Neural cell (in vitro differentiated cells): ENCODE results near the gene GPC3. TPM values are rescaled to one million over a fixed set of nuclear protein-coding genes. Genes with fewer than 3 reads are reported as not detected.

ENCODE experiments used
- H2AFZ ChIP-seq: fragments of 200-600, 300-800 bp; sonication (generic), shearing (Covaris generic); 2 replicates; pipeline ENCODE4 v1.6.0; 2014; ENCODE audit warnings: low read depth, mild to moderate bottlenecking, antibody characterized with exemption, low read length, moderate library complexity
- H3F3A ChIP-seq: fragments of 200-600 bp; shearing (Covaris generic); 2 replicates; pipeline ENCODE4 v1.6.1; 2016; ENCODE audit warnings: mild to moderate bottlenecking, moderate library complexity, mixed read lengths, antibody characterized with exemption, low read length; ENCODE audit not compliant: insufficient read depth, poor library complexity, severe bottlenecking
- H3K27ac ChIP-seq: fragments of 200-600, 300-800 bp; sonication (generic), shearing (Covaris generic); 2 replicates; pipeline ENCODE4 v1.5.1; 2014; ENCODE audit warnings: mild to moderate bottlenecking, low read length, moderate library complexity
- H3K27me3 ChIP-seq: fragments of 300-800, 200-600 bp; sonication (generic), shearing (Covaris generic); 2 replicates; pipeline ENCODE4 v1.6.0; 2014; ENCODE audit warnings: mild to moderate bottlenecking, low read depth, low read length, moderate library complexity; ENCODE audit not compliant: insufficient read depth
- H3K36me3 ChIP-seq: fragments of 300-800, 200-600 bp; sonication (generic), shearing (Covaris generic); 2 replicates; pipeline ENCODE4 v1.5.1; 2014; ENCODE audit warnings: mild to moderate bottlenecking, antibody characterized with exemption, low read length, moderate library complexity; ENCODE audit not compliant: insufficient read depth
- H3K4me2 ChIP-seq: fragments of 300-800, 200-600 bp; sonication (generic), shearing (Covaris generic); 2 replicates; pipeline ENCODE4 v1.6.0; 2014; ENCODE audit warnings: mild to moderate bottlenecking, low read length
- H3K4me3 ChIP-seq: fragments of 300-800, 200-600 bp; sonication (generic), shearing (Covaris generic); 2 replicates; pipeline ENCODE4 v1.5.1; 2014; ENCODE audit warnings: mild to moderate bottlenecking, low read length, moderate library complexity
- H3K79me2 ChIP-seq: fragments of 200-600 bp; shearing (Covaris generic); replicated peaks from 2 replicates; pipeline ENCODE4 v1.6.0; 2014; ENCODE audit warnings: mild to moderate bottlenecking, low read length, moderate library complexity; ENCODE audit not compliant: insufficient read depth
- H3K9ac ChIP-seq: fragments of 300-800, 200-600 bp; sonication (generic), shearing (Covaris generic); 2 replicates; pipeline ENCODE4 v1.6.1; 2016; ENCODE audit warnings: mild to moderate bottlenecking, low read length, mixed read lengths
- H3K9me2 ChIP-seq: fragments of 200-600 bp; shearing (Covaris generic); 2 replicates; pipeline ENCODE4 v1.6.1; 2016; ENCODE audit warnings: mild to moderate bottlenecking, low read length, mixed read lengths; ENCODE audit not compliant: insufficient read depth
- H3K9me3 ChIP-seq: fragments of 200-600, 300-800 bp; sonication (generic), shearing (Covaris generic); 2 replicates; pipeline ENCODE4 v1.6.1; 2016; ENCODE audit warnings: mild to moderate bottlenecking, mixed run types, low read length, moderate library complexity, mixed read lengths
- H4K20me1 ChIP-seq: fragments of 200-600 bp; shearing (Covaris generic); 2 replicates; pipeline ENCODE4 v1.6.1; 2016; ENCODE audit warnings: mild to moderate bottlenecking, mixed run types; ENCODE audit not compliant: insufficient read depth
- EP300 ChIP-seq: fragments of 450-650 bp; conservative IDR thresholded peaks from 2 replicates; pipeline ENCODE4 v1.6.1; 2014; ENCODE audit warnings: antibody characterized with exemption, mild to moderate bottlenecking, moderate library complexity; ENCODE audit not compliant: poor library complexity, severe bottlenecking
- EZH2 ChIP-seq: fragments of 200-600, 300-800 bp; shearing (Covaris generic), sonication (generic); IDR thresholded peaks from 2 replicates; pipeline ENCODE4 v1.6.1; 2014; ENCODE audit warnings: antibody characterized with exemption, low read length, borderline replicate concordance, mild to moderate bottlenecking; ENCODE audit not compliant: insufficient read depth, poor library complexity, severe bottlenecking
- MXI1 ChIP-seq: fragments of 450-650 bp; conservative IDR thresholded peaks from 2 replicates; pipeline ENCODE4 v1.6.1; 2014; ENCODE audit warnings: antibody characterized with exemption, mild to moderate bottlenecking; ENCODE audit not compliant: poor library complexity, severe bottlenecking
- POLR2AphosphoS5 ChIP-seq: IDR thresholded peaks from 2 replicates; pipeline ENCODE4 v1.6.1; 2012
- RAD21 ChIP-seq: fragments of 450-650 bp; conservative IDR thresholded peaks from 2 replicates; pipeline ENCODE4 v1.6.1; 2014; ENCODE audit warnings: antibody characterized with exemption, mild to moderate bottlenecking, moderate library complexity
- SMC3 ChIP-seq: fragments of 450-650 bp; conservative IDR thresholded peaks from 2 replicates; pipeline ENCODE4 v1.6.1; 2014; ENCODE audit warnings: antibody characterized with exemption, mild to moderate bottlenecking, moderate library complexity; ENCODE audit not compliant: poor library complexity
- TAF1 ChIP-seq: IDR thresholded peaks from 2 replicates; pipeline ENCODE4 v1.6.1; 2012; ENCODE audit warnings: low read depth
- polyA plus RNA-seq: library from polyadenylated mRNA; depleted of rRNA; stranded (reverse); fragments of >200 nt; gene quantifications from 2 replicates; pipeline ENCODE4 v1.2.3, GENCODE V29; 2014
- TF ChIP-seq, protein P1 (sequence below): IDR thresholded peaks from 2 replicates; pipeline ENCODE4 v1.6.1; 2012; ENCODE audit warnings: borderline replicate concordance
- TF ChIP-seq, protein P2 (sequence below): fragments of 450-650 bp; IDR thresholded peaks from 2 replicates; pipeline ENCODE4 v1.5.1; 2014; ENCODE audit warnings: antibody characterized with exemption, mild to moderate bottlenecking, moderate library complexity; ENCODE audit not compliant: poor library complexity, severe bottlenecking

The GPC3 gene
- polyA plus RNA-seq, 1 donor from 2014 or later: 2.1 TPM

DNA sequence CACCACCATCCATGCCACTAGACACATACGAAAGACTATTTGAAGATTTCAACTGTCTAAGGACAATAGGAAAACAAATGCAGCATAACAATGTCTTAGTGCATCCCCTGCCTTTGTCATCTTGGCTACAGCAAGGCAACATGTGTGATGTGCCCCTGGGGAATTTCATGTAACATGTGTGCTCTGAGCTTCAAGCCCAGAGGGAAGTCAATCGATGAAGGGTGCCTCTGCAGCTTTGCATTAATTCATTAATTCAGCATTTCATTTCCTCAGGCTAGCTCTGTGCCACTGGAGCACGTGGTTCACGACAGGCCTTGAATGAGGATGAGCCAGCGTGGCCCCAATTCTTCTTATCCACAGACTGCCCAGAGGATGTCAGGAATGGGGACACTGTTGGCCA is 316.2 kb downstream of the GPC3 start:
- no peak for TF ChIP-seq MXI1
- TF ChIP-seq, protein P1, sequence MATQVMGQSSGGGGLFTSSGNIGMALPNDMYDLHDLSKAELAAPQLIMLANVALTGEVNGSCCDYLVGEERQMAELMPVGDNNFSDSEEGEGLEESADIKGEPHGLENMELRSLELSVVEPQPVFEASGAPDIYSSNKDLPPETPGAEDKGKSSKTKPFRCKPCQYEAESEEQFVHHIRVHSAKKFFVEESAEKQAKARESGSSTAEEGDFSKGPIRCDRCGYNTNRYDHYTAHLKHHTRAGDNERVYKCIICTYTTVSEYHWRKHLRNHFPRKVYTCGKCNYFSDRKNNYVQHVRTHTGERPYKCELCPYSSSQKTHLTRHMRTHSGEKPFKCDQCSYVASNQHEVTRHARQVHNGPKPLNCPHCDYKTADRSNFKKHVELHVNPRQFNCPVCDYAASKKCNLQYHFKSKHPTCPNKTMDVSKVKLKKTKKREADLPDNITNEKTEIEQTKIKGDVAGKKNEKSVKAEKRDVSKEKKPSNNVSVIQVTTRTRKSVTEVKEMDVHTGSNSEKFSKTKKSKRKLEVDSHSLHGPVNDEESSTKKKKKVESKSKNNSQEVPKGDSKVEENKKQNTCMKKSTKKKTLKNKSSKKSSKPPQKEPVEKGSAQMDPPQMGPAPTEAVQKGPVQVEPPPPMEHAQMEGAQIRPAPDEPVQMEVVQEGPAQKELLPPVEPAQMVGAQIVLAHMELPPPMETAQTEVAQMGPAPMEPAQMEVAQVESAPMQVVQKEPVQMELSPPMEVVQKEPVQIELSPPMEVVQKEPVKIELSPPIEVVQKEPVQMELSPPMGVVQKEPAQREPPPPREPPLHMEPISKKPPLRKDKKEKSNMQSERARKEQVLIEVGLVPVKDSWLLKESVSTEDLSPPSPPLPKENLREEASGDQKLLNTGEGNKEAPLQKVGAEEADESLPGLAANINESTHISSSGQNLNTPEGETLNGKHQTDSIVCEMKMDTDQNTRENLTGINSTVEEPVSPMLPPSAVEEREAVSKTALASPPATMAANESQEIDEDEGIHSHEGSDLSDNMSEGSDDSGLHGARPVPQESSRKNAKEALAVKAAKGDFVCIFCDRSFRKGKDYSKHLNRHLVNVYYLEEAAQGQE: no peak
- no peak for TF ChIP-seq EZH2
- TF ChIP-seq SMC3: no peak
- TF ChIP-seq RAD21: no peak
- TF ChIP-seq EP300: no peak
- TF ChIP-seq POLR2AphosphoS5: no peak
- no peak for TF ChIP-seq TAF1
- TF ChIP-seq, protein P2, sequence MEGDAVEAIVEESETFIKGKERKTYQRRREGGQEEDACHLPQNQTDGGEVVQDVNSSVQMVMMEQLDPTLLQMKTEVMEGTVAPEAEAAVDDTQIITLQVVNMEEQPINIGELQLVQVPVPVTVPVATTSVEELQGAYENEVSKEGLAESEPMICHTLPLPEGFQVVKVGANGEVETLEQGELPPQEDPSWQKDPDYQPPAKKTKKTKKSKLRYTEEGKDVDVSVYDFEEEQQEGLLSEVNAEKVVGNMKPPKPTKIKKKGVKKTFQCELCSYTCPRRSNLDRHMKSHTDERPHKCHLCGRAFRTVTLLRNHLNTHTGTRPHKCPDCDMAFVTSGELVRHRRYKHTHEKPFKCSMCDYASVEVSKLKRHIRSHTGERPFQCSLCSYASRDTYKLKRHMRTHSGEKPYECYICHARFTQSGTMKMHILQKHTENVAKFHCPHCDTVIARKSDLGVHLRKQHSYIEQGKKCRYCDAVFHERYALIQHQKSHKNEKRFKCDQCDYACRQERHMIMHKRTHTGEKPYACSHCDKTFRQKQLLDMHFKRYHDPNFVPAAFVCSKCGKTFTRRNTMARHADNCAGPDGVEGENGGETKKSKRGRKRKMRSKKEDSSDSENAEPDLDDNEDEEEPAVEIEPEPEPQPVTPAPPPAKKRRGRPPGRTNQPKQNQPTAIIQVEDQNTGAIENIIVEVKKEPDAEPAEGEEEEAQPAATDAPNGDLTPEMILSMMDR: no peak
- H3F3A ChIP-seq: no peaks in the 10 kb centered on the region

DNA sequence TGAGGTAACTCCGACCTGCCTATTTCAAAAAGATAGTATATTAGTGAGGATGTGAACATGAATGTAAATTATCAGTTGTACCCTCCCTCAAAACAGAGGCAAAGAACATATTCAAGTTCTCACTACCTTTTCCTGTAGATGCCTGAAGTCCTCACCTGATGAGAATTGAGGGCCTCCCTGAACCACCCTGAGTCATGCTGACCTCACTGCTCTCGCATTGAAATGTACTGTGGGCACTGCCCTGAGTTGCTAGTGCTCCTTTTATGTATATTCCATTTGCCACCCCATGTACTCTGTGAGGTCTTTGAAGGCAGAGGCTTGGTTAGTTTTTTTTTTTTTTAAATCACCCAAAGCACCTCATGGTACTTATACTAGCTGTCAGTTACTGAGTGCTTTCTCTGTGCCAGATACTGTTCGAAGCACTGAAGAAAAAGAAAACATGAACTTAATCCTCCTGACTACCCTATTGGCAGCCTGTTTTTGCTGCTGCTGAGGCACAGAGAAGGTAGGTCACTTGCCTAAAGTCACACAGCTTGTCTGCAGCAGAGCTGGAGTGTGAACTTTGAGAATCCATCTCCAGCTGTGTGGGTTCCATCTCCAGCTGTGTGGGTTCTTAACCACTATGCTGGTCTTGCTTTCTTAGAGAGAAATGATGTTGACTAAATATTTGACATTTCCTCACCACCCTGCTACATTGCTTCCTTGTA is 317.0 kb downstream of the GPC3 start:
- Histone ChIP-seq H4K20me1 (no peaks in the 10 kb centered on the region), H2AFZ (no peak overlapping the region), H3K4me3 (no peak overlapping the region), H3K79me2 (no peaks in the 10 kb centered on the region), H3F3A (no peaks in the 10 kb centered on the region), H3K36me3 (no peaks in the 10 kb centered on the region), H3K9ac (no peak overlapping the region), H3K9me3 (no peaks in the 10 kb centered on the region), H3K27me3 (no peaks in the 10 kb centered on the region), H3K4me2 (no peak overlapping the region), H3K27ac (no peak overlapping the region), H3K9me2 (no peaks in the 10 kb centered on the region)
- TF ChIP-seq POLR2AphosphoS5 (no peak), SMC3 (no peak), TAF1 (no peak), RAD21 (no peak), EP300 (no peak), EZH2 (no peak), MXI1 (no peak)
- TF ChIP-seq, protein P1: no peak
- TF ChIP-seq, protein P2: no peak

More for the DNA sequence above, 316.2 kb downstream of the GPC3 start:
- no peaks in the 10 kb centered on the region for H3K9me3 ChIP-seq
- H3K9ac ChIP-seq: no peak overlapping the region
- no peaks in the 10 kb centered on the region for H3K27me3 ChIP-seq
- H3K9me2 ChIP-seq: no peaks in the 10 kb centered on the region
- H3K4me3 ChIP-seq: no peak overlapping the region
- H2AFZ ChIP-seq: no peak overlapping the region
- H3K79me2 ChIP-seq: no peaks in the 10 kb centered on the region
- no peaks in the 10 kb centered on the region for H3K36me3 ChIP-seq
- no peak overlapping the region for H3K4me2 ChIP-seq
- H4K20me1 ChIP-seq: no peaks in the 10 kb centered on the region
- H3K27ac ChIP-seq: no peak overlapping the region
